ENCODE measurements around the gene NEDD4L.

NEDD4L gene

GRCh38 chr18:58195278-58195765, 151.3 kb downstream of the NEDD4L start (continued):
- TF ChIP-seq ZNF211 (tag by site-specific recombination; IDR thresholded peaks at IDR 0.05; ENCODE audit: low read depth) (no peak), ZFP41 (tag by site-specific recombination; IDR thresholded peaks at IDR 0.05; ENCODE audit: borderline replicate concordance) (no peak), ZNF221 (tag by site-specific recombination; IDR thresholded peaks at IDR 0.05; ENCODE audit: borderline replicate concordance) (no peak), ZNF571 (tag by site-specific recombination; IDR thresholded peaks at IDR 0.05) (no peak)

GRCh38 chr18:58196164-58196563, 152.1 kb downstream of the NEDD4L start:
- TF ChIP-seq ZNF747 (tag by site-specific recombination; IDR thresholded peaks at IDR 0.05) (no peak), ZNF707 (tag by site-specific recombination; IDR thresholded peaks at IDR 0.05) (no peak), ZFP69B (tag by site-specific recombination; IDR thresholded peaks at IDR 0.05) (no peak), ZNF501 (tag by site-specific recombination; IDR thresholded peaks at IDR 0.05) (no peak), GFI1B (tag by site-specific recombination; IDR thresholded peaks at IDR 0.05) (no peak), ZBTB20 (tag by site-specific recombination; IDR thresholded peaks at IDR 0.05) (no peak), ZNF664 (tag by site-specific recombination; IDR thresholded peaks at IDR 0.05) (no peak), ZBTB17 (tag by site-specific recombination; IDR thresholded peaks at IDR 0.05) (no peak), GLIS2 (tag by site-specific recombination; IDR thresholded peaks at IDR 0.05) (no peak), ZNF544 (tag by site-specific recombination; IDR thresholded peaks at IDR 0.05) (no peak), ZNF223 (tag by site-specific recombination; IDR thresholded peaks at IDR 0.05) (no peak), ZNF580 (tag by site-specific recombination; IDR thresholded peaks at IDR 0.05) (no peak), ZNF184 (tag by site-specific recombination; IDR thresholded peaks at IDR 0.05) (no peak), HOXA7 (CRISPR knock-in tag; IDR thresholded peaks at IDR 0.05; ENCODE audit: borderline replicate concordance) (no peak), ZBTB26 (tag by site-specific recombination; optimal IDR thresholded peaks at IDR 0.05) (no peak), ZNF658 (tag by site-specific recombination; IDR thresholded peaks at IDR 0.05) (no peak)

GRCh38 chr18:58196881-58197872, 153.2 kb downstream of the NEDD4L start:
- TF ChIP-seq ZNF555 (tag by site-specific recombination; conservative IDR thresholded peaks at IDR 0.05) (no peak), EGR2 (tag by site-specific recombination; IDR thresholded peaks at IDR 0.05; ENCODE audit: low read depth) (no peak), ZBTB21 (tag by site-specific recombination; IDR thresholded peaks at IDR 0.05) (no peak), ZSCAN30 (tag by site-specific recombination; IDR thresholded peaks at IDR 0.05) (no peak)
- Histone ChIP-seq H3K36me3 (ENCODE audit: control insufficient read depth in 2 of 2, insufficient read depth in 1 of 2, low read length in 2 of 2) (no peaks in the 10 kb centered on the region), H3K9me3 (ENCODE audit: control insufficient read depth, insufficient read depth, low read depth, low read length) (no peaks in the 10 kb centered on the region), H3K4me3 (ENCODE audit: low read depth, low read length) (no peak overlapping the region), H3K4me1 (ENCODE audit: control insufficient read depth, insufficient read depth, low read length) (peaks cover 10% of the 10 kb centered on the region), H3K27ac (ENCODE audit: extremely low read depth, low read depth, low read length) (no peak overlapping the region)
- POLR2A ChIA-PET = no interaction called here
- CTCF ChIA-PET = interaction anchor here (0.6 to 10.5 kb wide), 4 partner anchors 17 to 943 kb away, joined by 3 to 72 read pairs (median 5); no protein-coding TSS in a partner anchor

More at GRCh38 chr18:58196164-58196563, 152.1 kb downstream of the NEDD4L start:
- Histone ChIP-seq H3K4me3 (ENCODE audit: low read depth, low read length) (no peak overlapping the region), H3K4me1 (ENCODE audit: control insufficient read depth, insufficient read depth, low read length) (peaks cover 8% of the 10 kb centered on the region), H3K27ac (ENCODE audit: extremely low read depth, low read depth, low read length) (no peak overlapping the region), H3K36me3 (ENCODE audit: control insufficient read depth in 2 of 2, insufficient read depth in 1 of 2, low read length in 2 of 2) (no peaks in the 10 kb centered on the region), H3K9me3 (ENCODE audit: control insufficient read depth, insufficient read depth, low read depth, low read length) (no peaks in the 10 kb centered on the region)
- POLR2A ChIA-PET = no interaction called here
- CTCF ChIA-PET = interaction anchor here (0.5 to 10.5 kb wide), 4 partner anchors 16 to 153 kb away, joined by 3 to 72 read pairs (median 3); no protein-coding TSS in a partner anchor
